ENCODE results near the gene AKR1C1.
"Not testable (repeated sequence)": the region's sequence is repeated elsewhere in the genome, so short reads cannot be mapped to it uniquely, and the experiment has no call there.

DNA sequence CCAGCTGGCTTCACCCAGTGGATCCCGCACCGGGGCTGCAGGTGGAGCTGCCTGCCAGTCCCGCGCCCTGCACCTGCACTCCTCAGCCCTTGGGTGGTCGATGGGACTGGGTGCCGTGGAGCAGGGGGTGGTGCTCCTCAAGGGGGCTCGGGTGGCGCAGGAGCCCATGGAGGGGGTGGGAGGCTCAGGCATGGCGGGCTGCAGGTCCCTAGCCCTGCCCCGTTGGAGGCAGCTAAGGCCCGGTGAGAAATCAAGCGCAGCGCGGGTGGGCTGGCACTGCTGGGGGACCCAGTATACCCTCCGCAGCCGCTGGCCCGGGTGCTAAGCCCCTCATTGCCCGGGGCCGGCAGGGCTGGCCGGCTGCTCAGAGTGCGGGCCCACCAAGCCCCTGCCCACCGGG, 69.2 kb downstream of the AKR1C1 start:
- TF ChIP-seq CTCF (IDR thresholded peaks at IDR 0.05; ENCODE audit: borderline replicate concordance, extremely low read depth, low read length, poor library complexity, severe bottlenecking); EZH2 (IDR thresholded peaks at IDR 0.05; ENCODE audit: borderline replicate concordance, low read depth, low read length, severe bottlenecking): not testable (repeated sequence)

All from DND-41 (cell line).